SK-N-SH (cell line): Measurements from ENCODE around the gene CEP85. TPM values are rescaled to one million over a fixed set of nuclear protein-coding genes. Genes with fewer than 3 reads are reported as not detected.

Source experiments
- CHD2 ChIP-seq: fragments of 150-350 bp; IDR thresholded peaks from 2 replicates; pipeline ENCODE4 v1.6.1; 2018; ENCODE audit warnings: low read length; ENCODE audit not compliant: partially characterized antibody
- ELF1 ChIP-seq: IDR thresholded peaks from 2 replicates; pipeline ENCODE4 v1.4.0; 2012
- EP300 ChIP-seq, 2 experiments: IDR thresholded peaks; 2 replicates each; pipeline versions ENCODE4 v1.4.0 to v1.6.1; 2012; ENCODE audit warnings: borderline replicate concordance in 1 of 2, low read depth in 1 of 2, low read length in 1 of 2
- EZH2phosphoT487 ChIP-seq: fragments of 200-600 bp; sonication (generic); IDR thresholded peaks from 2 replicates; pipeline ENCODE4 v1.6.1; 2017; ENCODE audit warnings: low read depth, mixed run types, mild to moderate bottlenecking, antibody characterized with exemption, moderate library complexity, borderline replicate concordance
- GABPA ChIP-seq: IDR thresholded peaks from 2 replicates; pipeline ENCODE4 v1.4.0; 2012; ENCODE audit warnings: low read depth, mild to moderate bottlenecking
- GATA2 ChIP-seq: sonication (generic); formaldehyde crosslinking; IDR thresholded peaks from 2 replicates; pipeline ENCODE4 v1.5.0; 2020; ENCODE audit warnings: mild to moderate bottlenecking, missing genetic modification reagents
- IRF3 ChIP-seq: fragments of 150-350 bp; IDR thresholded peaks from 2 replicates; pipeline ENCODE4 v1.6.1; 2016; ENCODE audit warnings: mild to moderate bottlenecking, low read depth, low read length
- MEF2A ChIP-seq: IDR thresholded peaks from 2 replicates; pipeline ENCODE4 v1.4.0; 2012; ENCODE audit warnings: low read depth, borderline replicate concordance
- MXI1 ChIP-seq: IDR thresholded peaks from 2 replicates; pipeline ENCODE4 v1.6.1; 2012; ENCODE audit warnings: mild to moderate bottlenecking, low read depth, low read length, improper control_type of control experiment
- NFIC ChIP-seq: IDR thresholded peaks from 2 replicates; pipeline ENCODE4 v1.4.0; 2012; ENCODE audit warnings: borderline replicate concordance
- NRF1 ChIP-seq: IDR thresholded peaks from 2 replicates; pipeline ENCODE4 v1.6.1; 2012; ENCODE audit warnings: low read depth, mild to moderate bottlenecking, low read length
- PBX3 ChIP-seq: IDR thresholded peaks from 2 replicates; pipeline ENCODE4; 2012
- POLR2AphosphoS5 ChIP-seq: IDR thresholded peaks from 2 replicates; pipeline ENCODE4 v1.6.1; 2012; ENCODE audit warnings: low read depth, low read length
- RCOR1 ChIP-seq: fragments of 150-350 bp; IDR thresholded peaks from 2 replicates; pipeline ENCODE4 v1.6.1; 2017; ENCODE audit warnings: antibody characterized with exemption, low read length
- RFX5 ChIP-seq: IDR thresholded peaks from 2 replicates; pipeline ENCODE4 v1.6.1; 2012; ENCODE audit warnings: mild to moderate bottlenecking, improper control_type of control experiment, low read length
- RXRA ChIP-seq: IDR thresholded peaks from 2 replicates; pipeline ENCODE4 v1.4.0; 2012; ENCODE audit warnings: low read depth, mild to moderate bottlenecking, borderline replicate concordance
- SIN3A ChIP-seq: IDR thresholded peaks from 2 replicates; pipeline ENCODE4 v1.6.1; 2012; ENCODE audit warnings: low read depth, mild to moderate bottlenecking, low read length, moderate library complexity, borderline replicate concordance
- TAF1 ChIP-seq: IDR thresholded peaks from 2 replicates; pipeline ENCODE4 v1.6.1; 2012; ENCODE audit warnings: low read depth, mild to moderate bottlenecking, low read length, moderate library complexity, borderline replicate concordance
- TCF12 ChIP-seq: IDR thresholded peaks from 2 replicates; pipeline ENCODE4 v1.4.0; 2012
- USF1 ChIP-seq: IDR thresholded peaks from 2 replicates; pipeline ENCODE4 v1.4.0; 2012; ENCODE audit warnings: low read depth, borderline replicate concordance
- polyA plus RNA-seq, 3 experiments: library from polyadenylated mRNA; depleted of rRNA; stranded (reverse); fragments of >200 nt; gene quantifications; 2 replicates each; pipeline ENCODE4 v1.2.3, GENCODE V29; 2012

CEP85 gene
- polyA plus RNA-seq, 1 of the 3 experiments (the other 2 are of a cell fraction), result 12.1 TPM

GRCh38 chr1:26306290-26307229 lies 72.6 kb downstream of the CEP85 start, which contains the start of gene UBXN11 (continued):
- TF ChIP-seq EP300 (IDR thresholded peaks at IDR 0.05; ENCODE audit: borderline replicate concordance in 1 of 2, low read depth in 1 of 2, low read length in 1 of 2) (no peak), RXRA (no peak), TAF1 (no peak), TCF12 (no peak), SIN3A (peak; percentile 81; the same call in 1 of the 2 replicates), GABPA (no peak), GATA2 (CRISPR knock-in tag) (no peak), EZH2phosphoT487 (no peak), CHD2 (peak; percentile 27), POLR2AphosphoS5 (peak; percentile 45), ELF1 (no peak), USF1 (no peak), NFIC (no peak), NRF1 (peak; percentile 73), RCOR1 (no peak), MXI1 (peak; percentile 98), RFX5 (peak; percentile 86), MEF2A (no peak), IRF3 (no peak), PBX3 (no peak)
